GM21381 (cell line): ENCODE measurements around the gene FAM81A.

Experiments
- ATAC-seq: cut with Tn5 transposase; IDR thresholded peaks from one replicate; pipeline ENCODE4 v1.9.1; 2021; ENCODE audit warnings: mild to moderate bottlenecking, moderate library complexity; ENCODE audit not compliant: unreplicated experiment

The FAM81A gene

GRCh38 chr15:59569477-59569876 is 131.5 kb downstream of the FAM81A start:
- no peak for ATAC-seq

GRCh38 chr15:59570315-59570714 is 132.3 kb downstream of the FAM81A start:
- no peak for ATAC-seq

DNA sequence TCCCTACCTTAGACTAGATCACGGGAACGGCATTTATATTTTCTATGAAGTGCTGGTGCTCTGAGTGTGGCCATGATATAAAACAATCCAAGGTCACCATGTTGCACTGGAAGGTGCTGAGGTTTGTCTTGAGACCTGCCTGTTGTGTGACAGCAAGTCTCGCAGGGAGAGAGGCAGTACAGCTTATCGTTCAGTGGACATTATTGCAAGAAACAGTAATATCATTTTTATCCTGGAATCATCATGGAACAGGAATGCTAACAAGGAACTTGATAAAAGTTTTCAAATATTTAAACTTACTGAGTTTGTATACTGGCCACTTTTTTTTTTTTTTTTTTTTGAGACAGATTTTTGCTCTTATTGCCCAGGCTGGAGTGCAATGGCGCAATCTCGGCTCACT is 133.6 kb downstream of the FAM81A start:
- no peak for ATAC-seq
